GM18526 (cell line): ENCODE results near the gene CCDC191.

ENCODE experiments used
- POLR2A ChIP-seq: IDR thresholded peaks from 3 replicates; pipeline ENCODE4 v1.6.1; 2011; ENCODE audit not compliant: insufficient read length; ENCODE audit errors: extremely low read depth

CCDC191 gene

GRCh38 chr3:114079761-114080160, 23.4 kb upstream of the CCDC191 start:
- no peak for TF ChIP-seq POLR2A

DNA sequence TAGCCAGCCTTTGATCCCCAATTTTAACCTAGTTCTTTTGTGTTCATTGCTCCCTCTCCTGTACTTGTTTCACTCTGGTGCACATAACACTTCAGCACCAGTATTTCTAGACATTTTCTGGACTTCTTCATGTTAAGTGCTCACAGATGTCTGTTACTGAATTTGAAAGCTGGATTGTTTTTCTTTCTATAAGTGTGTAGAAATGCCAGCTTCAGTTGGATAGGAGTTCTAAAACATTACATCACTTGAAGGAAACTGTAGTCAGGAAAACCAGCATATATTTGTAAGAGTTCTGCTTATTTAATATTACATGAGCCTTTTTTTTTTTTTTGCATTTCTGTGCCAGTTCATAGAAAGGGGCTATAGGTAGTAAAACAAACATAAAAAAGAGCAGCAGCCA, 21.8 kb upstream of the CCDC191 start:
- no peak for TF ChIP-seq POLR2A

- no peak for TF ChIP-seq POLR2A
Observed at GRCh38 chr3:114076711-114077110, 20.4 kb upstream of the CCDC191 start.

- no peak for TF ChIP-seq POLR2A
Observed at GRCh38 chr3:114071786-114072185, 15.5 kb upstream of the CCDC191 start.

- TF ChIP-seq POLR2A, result no peak
Observed at GRCh38 chr3:114068336-114068735, 12.0 kb upstream of the CCDC191 start.

DNA sequence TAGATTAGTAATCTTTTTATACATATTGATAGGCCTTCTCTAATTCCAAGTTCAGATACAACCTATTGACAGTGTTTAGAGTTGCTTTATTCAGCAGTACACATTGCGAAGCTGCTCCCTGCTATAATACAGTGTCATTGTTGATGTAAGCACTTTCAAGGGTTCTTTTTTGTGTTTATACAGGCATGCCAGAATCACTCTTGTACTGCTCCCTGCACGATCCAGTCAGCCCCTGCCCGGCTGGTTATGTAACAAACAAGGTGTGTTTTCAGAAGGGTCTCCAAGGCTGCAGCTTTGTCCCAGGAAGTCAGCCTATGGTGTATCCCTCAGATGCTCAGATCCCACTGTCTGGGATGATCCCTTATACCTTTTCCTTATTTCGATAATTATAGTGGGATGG, 11.5 kb upstream of the CCDC191 start:
- no peak for TF ChIP-seq POLR2A

- TF ChIP-seq POLR2A, result no peak
Observed at GRCh38 chr3:114060906-114061655, 4.8 kb upstream of the CCDC191 start.

GRCh38 chr3:114058646-114059045, 2.3 kb upstream of the CCDC191 start:
- no peak for TF ChIP-seq POLR2A

DNA sequence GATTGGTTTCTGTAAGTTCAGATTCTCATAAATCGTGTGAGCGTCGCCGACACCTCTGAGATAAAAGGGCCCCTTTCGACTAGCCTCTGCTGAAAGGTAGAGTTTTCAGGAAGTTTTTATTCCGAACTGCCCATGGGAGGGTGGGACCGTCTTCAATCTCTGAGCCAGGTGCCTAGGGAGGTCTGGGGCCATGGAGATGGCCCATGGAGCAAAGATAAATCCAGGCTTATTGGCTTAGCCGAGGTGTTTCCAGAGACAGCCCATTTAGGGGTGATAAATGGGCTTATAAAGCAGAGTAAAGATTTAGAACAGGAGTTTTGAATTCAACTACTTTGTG, 653 bp upstream of the CCDC191 start:
- TF ChIP-seq POLR2A, result no peak

DNA sequence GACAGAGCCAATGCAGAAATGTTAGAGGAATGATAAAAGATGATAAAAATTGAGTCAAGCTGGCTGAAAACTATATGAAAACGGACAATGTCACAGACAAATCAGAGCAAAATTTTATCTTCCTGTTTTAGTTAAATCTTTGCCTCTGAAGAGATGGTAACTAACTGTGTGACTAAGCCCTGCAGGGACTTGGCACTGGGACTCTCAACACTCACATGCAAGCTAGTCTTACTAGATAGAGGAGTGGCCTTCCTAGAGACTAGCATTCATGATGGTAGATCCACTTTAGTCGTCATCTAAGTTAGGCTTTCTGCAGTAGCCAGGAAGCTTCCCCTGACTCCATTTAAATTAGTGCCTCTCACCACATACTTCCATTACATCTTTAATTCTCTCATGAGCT, 4.1 kb downstream of the CCDC191 start:
- TF ChIP-seq POLR2A, result no peak

GRCh38 chr3:114043205-114043604, 13.1 kb downstream of the CCDC191 start:
- TF ChIP-seq POLR2A, result no peak

GRCh38 chr3:114035896-114036295, 20.4 kb downstream of the CCDC191 start:
- no peak for TF ChIP-seq POLR2A

- TF ChIP-seq POLR2A, result no peak
Observed at GRCh38 chr3:114034787-114035545, 21.4 kb downstream of the CCDC191 start.

GRCh38 chr3:114034211-114034610, 22.1 kb downstream of the CCDC191 start:
- TF ChIP-seq POLR2A, result no peak

DNA sequence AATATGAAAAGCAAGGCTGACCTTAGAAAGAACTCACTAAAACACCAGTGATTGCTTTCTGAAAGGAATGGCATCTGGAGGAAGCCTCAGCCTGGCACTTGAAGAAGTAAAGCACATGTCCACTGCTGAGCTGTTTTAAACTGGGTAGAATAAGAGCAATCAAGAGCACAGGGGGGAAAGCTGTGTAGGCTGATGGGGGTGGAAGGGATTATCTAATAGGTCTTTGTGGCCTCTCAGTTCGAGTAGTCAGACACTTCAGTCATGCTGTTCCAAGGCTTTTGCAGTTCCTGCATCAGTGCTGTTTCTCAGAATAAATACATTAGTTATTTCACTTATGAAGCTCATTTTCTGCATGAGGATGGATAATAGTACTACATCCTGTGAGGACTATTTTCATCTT, 22.6 kb downstream of the CCDC191 start:
- no peak for TF ChIP-seq POLR2A

DNA sequence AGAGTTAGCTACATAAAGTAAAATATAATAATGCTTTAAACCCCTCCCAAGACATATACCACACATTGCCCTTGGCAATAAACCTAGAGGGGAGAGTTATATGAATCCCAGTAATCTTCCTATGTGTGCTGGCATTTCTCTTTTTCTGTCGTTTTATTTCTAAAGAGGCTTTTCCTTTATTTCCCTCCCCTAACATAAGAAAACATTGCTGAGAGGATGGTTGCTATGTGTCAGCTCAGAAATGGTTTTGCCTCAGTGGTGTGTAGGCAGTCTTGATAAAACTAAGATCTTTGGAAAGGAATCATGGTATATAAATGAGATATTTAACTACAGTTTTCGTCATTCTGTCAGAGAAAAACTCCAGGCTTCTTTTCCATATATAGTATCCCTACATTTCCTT, 30.0 kb downstream of the CCDC191 start:
- TF ChIP-seq POLR2A, result no peak

DNA sequence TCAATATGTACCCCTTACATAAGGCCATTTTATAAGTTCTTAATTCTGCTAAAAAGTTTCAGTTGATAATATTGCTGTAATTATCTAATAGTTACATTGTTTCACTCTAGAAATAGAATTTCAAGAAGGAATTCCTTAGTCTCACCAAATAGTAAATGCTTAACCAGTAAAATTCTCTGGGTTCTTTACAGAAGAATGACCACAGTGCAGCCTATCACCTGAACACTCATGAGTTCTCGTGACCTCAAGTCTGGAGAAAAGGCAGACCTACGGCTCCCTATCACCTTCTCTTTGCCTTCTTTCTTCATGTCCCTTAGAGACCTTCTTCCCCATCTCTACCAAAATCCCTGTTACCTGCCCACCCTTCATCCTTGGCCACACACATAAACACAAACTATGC, 30.9 kb downstream of the CCDC191 start:
- TF ChIP-seq POLR2A, result no peak
